CD8-positive, alpha-beta memory T cell (primary cell): Measurements from ENCODE around the gene MINDY4. TPM values are rescaled to one million over a fixed set of nuclear protein-coding genes. Genes with fewer than 3 reads are reported as not detected.

Source experiments
- CTCF ChIA-PET: fragments of 350-600 bp; sonication (Branson Sonifier 250); formaldehyde crosslinking; loops from one replicate; lab custom pipeline; 2021; ENCODE audit warnings: antibody characterized with exemption; lab: Charles Lee
- POLR2A ChIA-PET: fragments of 350-600 bp; sonication (Branson Sonifier 250); formaldehyde crosslinking; loops from one replicate; lab custom pipeline; 2021; ENCODE audit warnings: antibody characterized with exemption; lab: Charles Lee
- DNase-seq, 5 donors: peaks; one replicate each; pipeline versions ENCODE4 v3.0.0 to v3.0.0-alpha.2; 2020 to 2022; ENCODE audit warnings: mixed read lengths in 1 of 5
- H3K27ac ChIP-seq: one replicate; pipeline ENCODE4 v1.7.0; 2013; ENCODE audit warnings: low read depth, mild to moderate bottlenecking, low read length, moderate library complexity
- H3K27me3 ChIP-seq: 2 replicates; pipeline ENCODE4 v1.7.0; 2013; ENCODE audit warnings: low read length, mild to moderate bottlenecking; ENCODE audit not compliant: insufficient read depth, poor library complexity, severe bottlenecking
- H3K36me3 ChIP-seq: 2 replicates; pipeline ENCODE4 v1.7.0; 2013; ENCODE audit warnings: mild to moderate bottlenecking, low read length, moderate library complexity; ENCODE audit not compliant: insufficient read depth
- H3K4me1 ChIP-seq: 2 replicates; pipeline ENCODE4 v1.7.0; 2013; ENCODE audit warnings: mild to moderate bottlenecking, low read length, moderate library complexity; ENCODE audit not compliant: insufficient read depth
- H3K4me3 ChIP-seq: 2 replicates; pipeline ENCODE4 v1.7.0; 2013; ENCODE audit warnings: mild to moderate bottlenecking, low read length
- H3K9me3 ChIP-seq: 2 replicates; pipeline ENCODE4 v1.7.0; 2013; ENCODE audit warnings: mild to moderate bottlenecking, low read length
- H3K27ac Mint-ChIP-seq, 8 donors: one replicate each; pipeline ENCODE4 v1.8.0; 2020 to 2021; ENCODE audit warnings: mixed read lengths in 8 of 8, mild to moderate bottlenecking in 6 of 8, inconsistent platforms in 3 of 8, moderate library complexity in 3 of 8
- H3K27me3 Mint-ChIP-seq, 2 donors: one replicate each; pipeline ENCODE4 v1.8.0; 2020 to 2021; ENCODE audit warnings: mixed read lengths in 2 of 2, mild to moderate bottlenecking in 1 of 2, moderate library complexity in 1 of 2
- H3K36me3 Mint-ChIP-seq, 3 donors: one replicate each; pipeline ENCODE4 v1.8.0; 2020 to 2021; ENCODE audit warnings: mixed read lengths in 3 of 3, inconsistent platforms in 1 of 3, mild to moderate bottlenecking in 1 of 3
- H3K4me1 Mint-ChIP-seq, 3 donors: one replicate each; pipeline ENCODE4 v1.8.0; 2020 to 2021; ENCODE audit warnings: mixed read lengths in 3 of 3, inconsistent platforms in 1 of 3, mild to moderate bottlenecking in 1 of 3
- H3K4me3 Mint-ChIP-seq, 7 donors: one replicate each; pipeline ENCODE4 v1.8.0; 2020 to 2021; ENCODE audit warnings: mixed read lengths in 7 of 7, mild to moderate bottlenecking in 6 of 7, moderate library complexity in 4 of 7, inconsistent platforms in 2 of 7
- H3K9me3 Mint-ChIP-seq, 5 donors: one replicate each; pipeline ENCODE4 v1.8.0; 2020 to 2022; ENCODE audit warnings: mixed read lengths in 5 of 5, mild to moderate bottlenecking in 3 of 5, moderate library complexity in 2 of 5, inconsistent platforms in 1 of 5
- polyA plus RNA-seq: library from polyadenylated mRNA; unstranded; fragments of 300-500 nt; fragmentation: Illumina TruSeq; gene quantifications from one replicate; pipeline ENCODE4 v1.2.3, GENCODE V29; 2021
- total RNA-seq, 2 experiments: library from RNA; stranded (reverse); gene quantifications; one replicate each; pipeline ENCODE4 v1.2.3, GENCODE V29; 2021

MINDY4 gene
- total and polyA plus RNA-seq, 3 experiments from 2014 or later: 1.0 to 2.6 (median 2.4) TPM

GRCh38 chr7:30932562-30932961 lies 161.3 kb downstream of the MINDY4 start:
- Mint-ChIP-seq H3K9me3 (no peaks in the 10 kb centered on the region), H3K4me1 (no peaks in the 10 kb centered on the region), H3K36me3 (no peaks in the 10 kb centered on the region), H3K27ac (no peak overlapping the region), H3K27me3 (peaks cover 4 to 6% of the 10 kb centered on the region in 2 donors), H3K4me3 (no peak overlapping the region)
- no peak overlapping the region for H3K4me3 ChIP-seq
- H3K4me1 ChIP-seq: no peaks in the 10 kb centered on the region
- H3K9me3 ChIP-seq: no peaks in the 10 kb centered on the region
- H3K36me3 ChIP-seq: no peaks in the 10 kb centered on the region
- ChIA-PET POLR2A (no interaction called here), CTCF (interaction anchor here (1.6 kb wide), 1 partner anchor 51 kb away, joined by 3 read pairs; no protein-coding TSS in a partner anchor)
- no peaks in the 10 kb centered on the region for H3K27me3 ChIP-seq
- no peak for DNase-seq
- no peak overlapping the region for H3K27ac ChIP-seq

DNA sequence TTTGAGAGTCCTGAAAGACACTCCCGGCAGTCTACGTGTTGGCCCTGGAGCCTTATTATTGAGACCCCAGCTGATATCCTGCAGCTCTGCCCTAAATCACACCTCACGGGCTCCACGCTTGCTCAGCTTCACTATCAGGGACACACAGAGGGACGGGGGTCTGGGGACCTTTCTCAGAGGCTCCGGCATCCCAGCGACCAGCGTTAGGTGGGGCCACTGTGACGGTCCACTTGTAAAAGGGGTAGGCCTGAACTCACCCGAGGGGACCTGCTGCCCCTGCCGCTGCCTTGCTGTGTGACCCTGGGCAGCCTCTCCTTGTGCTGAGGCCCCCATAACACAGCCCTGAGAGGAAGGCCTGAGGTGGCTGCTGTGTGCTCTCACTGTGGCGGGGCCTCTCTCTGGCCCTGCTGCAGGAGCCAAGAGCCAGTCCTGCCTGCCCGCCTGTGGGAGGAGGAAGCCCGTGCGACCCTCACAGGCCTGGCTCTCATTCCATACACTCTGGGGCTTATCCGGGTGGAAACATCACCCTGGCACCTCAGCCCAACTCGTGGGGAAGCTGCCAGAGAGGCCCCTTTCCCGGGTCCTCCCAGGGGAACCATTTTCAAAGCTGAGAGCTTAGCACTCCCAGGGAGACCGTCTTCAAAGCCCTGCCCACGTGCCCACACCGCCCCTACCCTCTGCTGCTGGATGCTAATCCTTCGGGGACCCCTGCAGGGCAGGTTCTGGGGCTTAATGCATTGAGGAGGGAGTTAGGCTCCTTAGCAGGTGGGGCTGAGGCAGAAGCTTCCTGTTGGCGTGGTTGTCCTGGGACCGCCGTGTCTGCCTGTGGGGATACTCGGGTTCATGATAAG lies 162.1 kb downstream of the MINDY4 start:
- CTCF ChIA-PET: interaction anchor here (1.5 to 3.1 kb wide), 3 partner anchors 10 to 51 kb away, joined by 3 to 10 read pairs (median 3); no protein-coding TSS in a partner anchor

DNA sequence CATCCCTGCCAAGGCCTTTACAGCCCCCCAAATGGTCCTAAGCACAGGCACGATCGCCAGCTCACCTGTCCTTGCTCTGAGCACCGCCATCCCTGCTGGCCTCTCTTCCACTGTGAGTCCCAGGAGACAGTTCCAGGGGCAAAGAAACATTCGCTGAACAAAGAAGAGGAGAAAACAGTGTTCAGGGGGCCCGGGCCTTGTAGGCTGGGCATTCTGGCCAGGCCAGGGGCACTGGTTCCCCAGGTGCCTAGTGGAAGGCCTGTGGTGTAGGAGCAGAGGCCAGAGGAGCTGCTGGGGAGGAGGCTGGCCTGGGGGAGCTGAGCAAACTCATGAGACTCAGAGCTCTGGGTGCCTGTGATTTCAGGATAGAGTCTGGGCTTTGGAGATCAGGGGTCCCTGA lies 163.0 kb downstream of the MINDY4 start:
- Mint-ChIP-seq H3K27ac (no peak overlapping the region), H3K4me1 (no peaks in the 10 kb centered on the region), H3K9me3 (no peaks in the 10 kb centered on the region), H3K27me3 (peaks cover 4 to 10% of the 10 kb centered on the region in 2 donors), H3K36me3 (no peaks in the 10 kb centered on the region), H3K4me3 (no peak overlapping the region)
- no peak overlapping the region for H3K27ac ChIP-seq
- H3K4me1 ChIP-seq: no peaks in the 10 kb centered on the region
- no peak overlapping the region for H3K4me3 ChIP-seq
- ChIA-PET POLR2A (no interaction called here), CTCF (interaction anchor here (0.5 to 3.1 kb wide), 3 partner anchors 9 to 233 kb away, joined by 3 to 10 read pairs (median 3); no protein-coding TSS in a partner anchor)
- no peaks in the 10 kb centered on the region for H3K36me3 ChIP-seq
- H3K9me3 ChIP-seq: no peaks in the 10 kb centered on the region
- DNase-seq: no peak
- H3K27me3 ChIP-seq: peaks cover 3% of the 10 kb centered on the region

More for the DNA sequence above, 162.1 kb downstream of the MINDY4 start:
- no peaks in the 10 kb centered on the region for H3K27me3 ChIP-seq
- no peaks in the 10 kb centered on the region for H3K36me3 ChIP-seq
- H3K4me3 Mint-ChIP-seq: peak overlapping the region in 1 of 7 donors; percentile 51
- H3K9me3 Mint-ChIP-seq: no peaks in the 10 kb centered on the region
- H3K4me3 ChIP-seq: no peak overlapping the region
- no peak overlapping the region for H3K27ac Mint-ChIP-seq
- H3K4me1 ChIP-seq: no peaks in the 10 kb centered on the region
- H3K36me3 Mint-ChIP-seq: no peaks in the 10 kb centered on the region
- peaks cover 4 to 10% of the 10 kb centered on the region in 2 donors for H3K27me3 Mint-ChIP-seq
- no peaks in the 10 kb centered on the region for H3K9me3 ChIP-seq
- POLR2A ChIA-PET: no interaction called here
- H3K4me1 Mint-ChIP-seq: no peaks in the 10 kb centered on the region
- H3K27ac ChIP-seq: no peak overlapping the region
- DNase-seq: no peak

DNA sequence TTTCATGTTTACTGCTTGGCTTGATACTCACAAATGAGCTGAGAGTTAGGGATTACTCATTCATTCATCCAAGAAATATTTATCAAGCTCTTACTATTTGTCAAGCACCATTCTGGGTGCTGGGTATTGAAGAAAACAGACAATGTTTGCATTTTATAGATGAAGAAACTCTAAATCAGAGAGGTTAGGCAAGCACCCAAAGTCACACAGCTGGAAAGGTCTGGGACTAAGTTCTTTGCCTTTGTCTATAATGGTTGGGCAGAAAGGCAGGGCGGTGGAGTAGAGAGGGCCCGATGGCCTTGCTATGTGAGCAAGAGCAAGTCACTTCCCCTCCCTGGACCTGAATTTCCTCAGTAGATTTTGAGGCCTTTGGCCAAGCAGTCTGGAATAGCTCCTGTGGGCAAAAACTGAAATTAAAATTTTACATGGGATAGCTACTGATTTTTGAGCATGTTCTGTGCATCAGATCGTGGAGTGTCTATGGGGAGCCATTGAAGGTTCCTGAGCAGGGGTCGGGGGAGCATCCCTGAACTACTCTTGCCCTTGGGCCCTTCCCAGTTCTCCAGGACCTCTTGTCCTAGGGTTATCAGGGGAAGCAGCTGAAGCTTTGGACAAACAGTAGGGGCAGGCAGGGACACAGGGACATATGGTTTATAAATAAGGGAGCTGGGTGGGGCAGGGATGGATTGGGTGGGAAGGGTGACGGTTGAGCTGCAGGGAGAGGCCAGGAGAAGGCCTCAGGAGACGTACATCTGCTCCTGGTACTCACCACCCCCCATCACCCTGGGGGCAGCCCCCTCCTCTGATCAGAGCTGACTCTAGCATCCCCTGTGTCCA lies 163.7 kb downstream of the MINDY4 start:
- H3K9me3 Mint-ChIP-seq: no peaks in the 10 kb centered on the region
- no peak for DNase-seq
- no peaks in the 10 kb centered on the region for H3K4me1 Mint-ChIP-seq
- Histone ChIP-seq H3K4me3 (no peak overlapping the region), H3K27ac (no peak overlapping the region), H3K27me3 (peaks cover 3% of the 10 kb centered on the region), H3K4me1 (no peaks in the 10 kb centered on the region), H3K9me3 (no peaks in the 10 kb centered on the region), H3K36me3 (no peaks in the 10 kb centered on the region)
- H3K36me3 Mint-ChIP-seq: no peaks in the 10 kb centered on the region
- peaks cover 5 to 17% of the 10 kb centered on the region in 2 donors for H3K27me3 Mint-ChIP-seq
- H3K27ac Mint-ChIP-seq: no peak overlapping the region
- ChIA-PET POLR2A (no interaction called here), CTCF (interaction anchor here (0.5 to 3.1 kb wide), 3 partner anchors 8 to 233 kb away, joined by 3 to 10 read pairs (median 3); no protein-coding TSS in a partner anchor)
- no peak overlapping the region for H3K4me3 Mint-ChIP-seq

DNA sequence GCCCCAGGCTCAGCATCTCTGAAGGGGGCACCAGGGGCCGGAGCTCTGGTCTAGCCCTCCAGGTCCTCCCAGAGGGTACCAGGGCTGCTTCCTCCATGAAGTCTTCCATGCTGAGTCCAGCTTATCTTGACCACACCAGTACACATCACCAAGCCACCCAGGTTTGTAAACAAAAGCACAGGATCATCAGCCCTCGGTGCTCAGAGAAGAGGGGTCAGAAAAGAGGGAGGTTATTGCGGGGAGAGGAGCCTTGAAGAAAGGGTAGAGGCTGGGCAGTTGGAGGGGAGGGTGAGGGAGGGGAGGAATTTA lies 164.3 kb downstream of the MINDY4 start:
- no peaks in the 10 kb centered on the region for H3K4me1 Mint-ChIP-seq
- DNase-seq: no peak
- Histone ChIP-seq H3K4me1 (no peaks in the 10 kb centered on the region), H3K27ac (no peak overlapping the region), H3K4me3 (no peak overlapping the region), H3K9me3 (no peaks in the 10 kb centered on the region), H3K27me3 (peaks cover 3% of the 10 kb centered on the region), H3K36me3 (no peaks in the 10 kb centered on the region)
- H3K4me3 Mint-ChIP-seq: no peak overlapping the region
- CTCF ChIA-PET: interaction anchor here (1.1 to 3.1 kb wide), 2 partner anchors 27 to 48 kb away, joined by 4 to 10 read pairs; no protein-coding TSS in a partner anchor
- H3K36me3 Mint-ChIP-seq: no peaks in the 10 kb centered on the region
- H3K27ac Mint-ChIP-seq: no peak overlapping the region
- no peaks in the 10 kb centered on the region for H3K9me3 Mint-ChIP-seq
- H3K27me3 Mint-ChIP-seq: peaks cover 7 to 20% of the 10 kb centered on the region in 2 donors
- POLR2A ChIA-PET: no interaction called here

GRCh38 chr7:30936650-30937245 lies 165.5 kb downstream of the MINDY4 start:
- no peaks in the 10 kb centered on the region for H3K36me3 Mint-ChIP-seq
- H3K27ac Mint-ChIP-seq: no peak overlapping the region
- H3K4me3 Mint-ChIP-seq: no peak overlapping the region
- Histone ChIP-seq H3K36me3 (no peaks in the 10 kb centered on the region), H3K9me3 (no peaks in the 10 kb centered on the region), H3K27ac (no peak overlapping the region), H3K27me3 (peaks cover 3% of the 10 kb centered on the region), H3K4me1 (no peaks in the 10 kb centered on the region), H3K4me3 (no peak overlapping the region)
- H3K4me1 Mint-ChIP-seq: no peaks in the 10 kb centered on the region
- no peak for DNase-seq
- H3K27me3 Mint-ChIP-seq: peaks cover 14 to 31% of the 10 kb centered on the region in 2 donors
- POLR2A ChIA-PET: no interaction called here
- no peaks in the 10 kb centered on the region for H3K9me3 Mint-ChIP-seq
- CTCF ChIA-PET: interaction anchor here (1.1 to 3.1 kb wide), 2 partner anchors 26 to 47 kb away, joined by 4 to 10 read pairs; no protein-coding TSS in a partner anchor

GRCh38 chr7:30937416-30937815 lies 166.2 kb downstream of the MINDY4 start:
- H3K4me1 ChIP-seq: no peaks in the 10 kb centered on the region
- H3K4me1 Mint-ChIP-seq: no peaks in the 10 kb centered on the region
- H3K27ac Mint-ChIP-seq: no peak overlapping the region
- H3K9me3 ChIP-seq: no peaks in the 10 kb centered on the region
- ChIA-PET CTCF (no interaction called here), POLR2A (no interaction called here)
- H3K27ac ChIP-seq: no peak overlapping the region
- no peaks in the 10 kb centered on the region for H3K36me3 ChIP-seq
- H3K4me3 ChIP-seq: no peak overlapping the region
- DNase-seq: no peak
- H3K27me3 ChIP-seq: peaks cover 3% of the 10 kb centered on the region
- no peaks in the 10 kb centered on the region for H3K9me3 Mint-ChIP-seq
- no peaks in the 10 kb centered on the region for H3K36me3 Mint-ChIP-seq
- H3K27me3 Mint-ChIP-seq: peaks cover 14 to 35% of the 10 kb centered on the region in 2 donors
- H3K4me3 Mint-ChIP-seq: no peak overlapping the region
